AG04450 (cell line): Measurements from ENCODE around the gene SLC29A1. TPM values are rescaled to one million over a fixed set of nuclear protein-coding genes. Genes with fewer than 3 reads are reported as not detected.

Experiments used
- CTCF ChIA-PET: fragments of 300-600, 350-600 bp; formaldehyde crosslinking; extraction: SDS; loops from one replicate; lab custom pipeline; 2022; ENCODE audit warnings: antibody characterized with exemption, inconsistent platforms; lab: Charles Lee
- POLR2A ChIA-PET: fragments of 350-600 bp; formaldehyde crosslinking; extraction: SDS; loops from one replicate; lab custom pipeline; 2021; ENCODE audit warnings: antibody characterized with exemption, inconsistent platforms; lab: Yijun Ruan, JAX
- DNase-seq: peaks from one replicate; pipeline ENCODE4 v3.0.0-alpha.2; 2011; ENCODE audit warnings: low read depth, low spot score
- H3K27ac ChIP-seq: one replicate; pipeline ENCODE4 v1.5.1; 2012; ENCODE audit warnings: low read depth, low read length, control low read depth
- H3K27me3 ChIP-seq: one replicate; pipeline ENCODE4 v1.6.0; 2012; ENCODE audit warnings: low read length; ENCODE audit not compliant: control insufficient read depth, insufficient read depth
- H3K4me3 ChIP-seq: 2 replicates; pipeline ENCODE4 v1.5.1; 2011; ENCODE audit warnings: mild to moderate bottlenecking, low read depth, low read length, control low read depth
- H3K9me3 ChIP-seq: 2 replicates; pipeline ENCODE4 v1.5.1; 2012; ENCODE audit warnings: low read length; ENCODE audit not compliant: control insufficient read depth, insufficient read depth
- CTCF ChIP-seq: IDR thresholded peaks from 2 replicates; pipeline ENCODE4 v1.5.1; 2011; ENCODE audit warnings: low read depth, low read length, control low read depth, inconsistent platforms
- polyA plus RNA-seq: library from polyadenylated mRNA; depleted of rRNA; stranded (reverse); fragments of >200 nt; gene quantifications from 2 replicates; pipeline ENCODE4 v1.2.3, GENCODE V29; 2011

Gene SLC29A1
- polyA plus RNA-seq, 1 experiment = 13.2 TPM

DNA sequence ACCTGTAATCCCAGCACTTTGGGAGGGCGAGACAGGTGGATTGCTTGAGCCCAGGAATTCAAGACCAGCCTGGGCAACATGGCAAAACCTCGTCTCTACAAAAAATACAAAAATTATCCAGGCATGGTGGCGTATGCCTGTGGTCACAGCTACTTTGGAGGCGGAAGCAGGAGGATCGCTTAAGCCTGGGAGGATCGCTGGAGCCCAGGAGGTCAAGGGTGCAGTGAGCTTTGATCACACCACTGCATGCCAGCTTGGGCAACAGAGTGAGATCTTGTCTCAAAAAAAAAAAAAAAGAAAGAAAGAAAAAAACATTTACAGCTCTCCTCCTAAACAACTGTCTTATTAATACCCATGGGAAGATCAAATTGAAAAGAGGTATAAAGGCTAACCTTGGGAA, 15.4 kb upstream of the SLC29A1 start:
- H3K4me3 ChIP-seq = no peak overlapping the region
- ChIA-PET POLR2A (interaction anchor here (0.9 kb wide), 1 partner anchor 39 kb away, joined by 3 read pairs; the partner anchor contains the start of gene HSP90AB1), CTCF (interaction anchor here (0.5 to 1.0 kb wide), 3 partner anchors 10 to 35 kb away, joined by 4 to 6 read pairs (median 4); no protein-coding TSS in a partner anchor)
- no peak for DNase-seq
- H3K9me3 ChIP-seq = no peaks in the 10 kb centered on the region
- H3K27ac ChIP-seq = no peak overlapping the region
- TF ChIP-seq CTCF = no peak
- H3K27me3 ChIP-seq = peaks cover 5% of the 10 kb centered on the region

GRCh38 chr6:44211284-44211683, 12.1 kb upstream of the SLC29A1 start:
- Histone ChIP-seq H3K9me3 (no peaks in the 10 kb centered on the region), H3K27ac (no peak overlapping the region), H3K27me3 (peaks cover 6% of the 10 kb centered on the region), H3K4me3 (no peak overlapping the region)
- no peak for DNase-seq
- no peak for TF ChIP-seq CTCF
- ChIA-PET POLR2A (interaction anchor here (0.7 to 0.8 kb wide), 2 partner anchors 84 to 111 kb away, joined by 3 to 9 read pairs; no protein-coding TSS in a partner anchor), CTCF (interaction anchor here (0.7 kb wide), 1 partner anchor 23 kb away, joined by 3 read pairs; no protein-coding TSS in a partner anchor)

GRCh38 chr6:44214307-44214706, 9.1 kb upstream of the SLC29A1 start:
- Histone ChIP-seq H3K27ac (no peak overlapping the region), H3K27me3 (peaks cover 2% of the 10 kb centered on the region), H3K9me3 (no peaks in the 10 kb centered on the region), H3K4me3 (no peak overlapping the region)
- DNase-seq = no peak
- POLR2A ChIA-PET = no interaction called here
- CTCF ChIA-PET = interaction anchor here (2.1 kb wide), 1 partner anchor 42 kb away, joined by 7 read pairs; no protein-coding TSS in a partner anchor
- TF ChIP-seq CTCF = no peak

GRCh38 chr6:44216677-44217331, 6.6 kb upstream of the SLC29A1 start, which contains the start of gene MYMX:
Gene MYMX (plus strand): TSS chr6:44216926. CDS start chr6:44217472, 546 bp downstream.
- H3K4me3 ChIP-seq = no peak within 1 kb of the TSS

More at GRCh38 chr6:44216677-44217331, 6.6 kb upstream of the SLC29A1 start, which contains the start of gene MYMX:
- ChIA-PET CTCF (no interaction called here), POLR2A (interaction anchor here (2.2 kb wide), 1 partner anchor 30 kb away, joined by 7 read pairs; the partner anchor contains the start of gene HSP90AB1)
- no peak within 1 kb of the TSS for H3K27ac ChIP-seq
- no peak for TF ChIP-seq CTCF
- H3K27me3 ChIP-seq = peaks cover 2% of the 10 kb centered on the region
- no peak for DNase-seq
- H3K9me3 ChIP-seq = no peaks in the 10 kb centered on the region
